GM10266 (cell line): ENCODE measurements around the gene CCDC92B.

Experiments
- DNase-seq: peaks from one replicate; pipeline ENCODE4 v3.0.0; 2012; ENCODE audit errors: extremely low spot score
- CTCF ChIP-seq: IDR thresholded peaks from 2 replicates; pipeline ENCODE4 v1.5.1; 2012; ENCODE audit warnings: mild to moderate bottlenecking, low read depth; ENCODE audit not compliant: control insufficient read depth, insufficient read depth; ENCODE audit errors: missing control alignments

The CCDC92B gene

DNA sequence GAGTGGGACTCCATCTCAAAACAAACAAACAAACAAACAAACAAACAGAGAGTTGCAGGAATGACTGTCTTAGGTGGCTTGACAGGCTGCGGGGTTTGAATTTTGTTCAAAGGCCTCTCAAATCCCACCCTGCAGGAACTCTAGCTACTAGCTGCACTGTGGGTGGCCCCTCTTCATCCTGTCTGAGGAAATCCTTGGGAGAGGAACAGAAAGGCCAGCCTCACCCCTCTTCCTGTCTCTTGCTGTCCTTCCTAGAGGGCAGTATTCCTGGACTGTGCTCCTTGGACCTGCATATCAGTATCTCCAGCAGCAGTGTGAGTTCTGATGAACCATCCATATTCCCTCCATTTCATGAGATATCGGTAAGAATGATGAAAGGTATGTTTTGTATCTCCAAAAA, 2.0 kb upstream of the CCDC92B start:
- no peak for DNase-seq
- no peak for TF ChIP-seq CTCF

GRCh38 chr17:2750721-2751120, 1.3 kb upstream of the CCDC92B start:
- TF ChIP-seq CTCF, result no peak
- DNase-seq, result no peak

GRCh38 chr17:2749784-2750181, 331 bp upstream of the CCDC92B start:
- DNase-seq, result peak; percentile 96
- TF ChIP-seq CTCF, result no peak

GRCh38 chr17:2745317-2746037, 4.0 kb downstream of the CCDC92B start:
- TF ChIP-seq CTCF, result no peak
- DNase-seq, result no peak

- no peak for TF ChIP-seq CTCF
- no peak for DNase-seq
Observed at GRCh38 chr17:2737693-2738092, 11.8 kb downstream of the CCDC92B start.

DNA sequence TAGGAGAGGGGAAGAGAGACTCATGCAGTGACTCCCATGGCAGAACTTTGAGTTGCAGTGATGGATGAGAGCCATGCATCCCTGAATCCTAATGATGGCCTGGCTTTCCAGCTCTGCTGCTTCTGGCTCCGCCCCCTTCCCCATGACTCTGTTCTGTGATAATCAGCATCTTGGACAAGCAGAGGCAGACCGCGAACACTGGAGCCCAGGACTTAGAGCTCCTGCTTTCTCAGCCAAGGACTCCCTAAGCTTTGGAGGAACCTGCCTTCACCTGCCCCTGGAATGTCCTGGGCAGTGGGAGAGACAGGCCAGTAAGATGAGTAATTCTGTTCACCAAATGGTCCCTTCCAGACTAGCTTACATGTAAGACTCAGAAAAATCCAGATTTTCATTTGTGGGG, 12.5 kb downstream of the CCDC92B start:
- no peak for DNase-seq
- no peak for TF ChIP-seq CTCF

DNA sequence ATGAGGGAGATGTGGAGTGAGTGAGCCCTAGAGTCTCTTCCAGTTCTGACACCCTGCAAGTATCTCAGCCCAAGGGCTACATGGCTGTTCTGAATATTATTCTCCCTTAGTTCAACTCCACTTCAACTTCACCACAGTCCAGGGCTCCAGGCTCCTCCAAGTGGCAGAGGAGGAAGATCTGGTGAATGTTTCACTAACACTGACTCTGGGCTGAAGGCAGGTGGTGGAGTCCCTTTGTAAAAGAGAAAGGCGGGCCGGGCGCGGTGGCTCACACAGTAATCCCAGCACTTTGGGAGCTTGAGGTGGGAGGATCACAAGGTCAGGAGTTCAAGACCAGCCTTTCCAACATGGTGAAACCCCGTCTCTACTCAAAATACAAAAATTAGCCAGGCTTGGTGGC, 13.6 kb downstream of the CCDC92B start:
- DNase-seq, result no peak
- no peak for TF ChIP-seq CTCF
